GM10266 (cell line): ENCODE data around the gene PCSK9.

Source experiments
- DNase-seq: peaks from one replicate; pipeline ENCODE4 v3.0.0; 2012; ENCODE audit errors: extremely low spot score
- TF ChIP-seq, protein P1 (sequence below): IDR thresholded peaks from 2 replicates; pipeline ENCODE4 v1.5.1; 2012; ENCODE audit warnings: mild to moderate bottlenecking, low read depth; ENCODE audit not compliant: control insufficient read depth, insufficient read depth; ENCODE audit errors: missing control alignments

PCSK9 gene

DNA sequence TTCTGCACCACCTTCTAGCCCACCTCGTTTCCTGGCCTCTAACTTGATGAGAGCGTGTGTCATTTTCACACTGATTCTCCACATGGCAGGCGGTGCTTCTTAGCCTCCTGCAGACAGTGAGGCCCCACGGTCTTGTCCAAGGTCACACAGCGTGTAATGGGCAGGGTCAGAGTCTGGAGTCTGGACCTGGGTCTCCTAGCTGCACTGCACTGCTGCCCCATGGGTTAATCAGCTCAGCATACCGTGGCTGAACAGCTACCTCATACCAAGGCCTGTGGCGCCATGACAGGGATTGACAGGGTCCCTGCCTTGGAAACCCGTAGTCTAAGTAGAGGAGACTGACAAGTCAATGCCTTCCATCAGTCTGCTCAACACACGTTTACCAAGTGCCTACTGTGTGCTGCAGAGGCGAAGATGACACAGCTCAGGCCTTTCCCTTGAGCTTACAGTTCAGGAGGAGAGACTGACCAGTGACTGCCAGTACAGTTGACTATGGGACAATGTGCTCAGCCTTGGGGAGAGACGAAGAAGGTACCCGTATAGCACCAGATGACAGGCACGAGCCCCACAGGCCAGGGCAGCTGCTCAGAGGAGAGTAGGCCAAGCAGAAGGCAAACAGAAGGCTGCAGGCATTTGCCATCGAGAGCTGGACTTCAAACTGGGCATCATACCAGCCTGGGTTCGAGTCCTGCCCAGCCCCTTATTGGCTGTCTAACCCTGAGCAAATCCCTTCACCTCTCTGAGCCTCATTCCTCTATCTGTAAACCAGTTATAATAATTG lies 5.5 kb downstream of the PCSK9 start:
- TF ChIP-seq, protein P1, sequence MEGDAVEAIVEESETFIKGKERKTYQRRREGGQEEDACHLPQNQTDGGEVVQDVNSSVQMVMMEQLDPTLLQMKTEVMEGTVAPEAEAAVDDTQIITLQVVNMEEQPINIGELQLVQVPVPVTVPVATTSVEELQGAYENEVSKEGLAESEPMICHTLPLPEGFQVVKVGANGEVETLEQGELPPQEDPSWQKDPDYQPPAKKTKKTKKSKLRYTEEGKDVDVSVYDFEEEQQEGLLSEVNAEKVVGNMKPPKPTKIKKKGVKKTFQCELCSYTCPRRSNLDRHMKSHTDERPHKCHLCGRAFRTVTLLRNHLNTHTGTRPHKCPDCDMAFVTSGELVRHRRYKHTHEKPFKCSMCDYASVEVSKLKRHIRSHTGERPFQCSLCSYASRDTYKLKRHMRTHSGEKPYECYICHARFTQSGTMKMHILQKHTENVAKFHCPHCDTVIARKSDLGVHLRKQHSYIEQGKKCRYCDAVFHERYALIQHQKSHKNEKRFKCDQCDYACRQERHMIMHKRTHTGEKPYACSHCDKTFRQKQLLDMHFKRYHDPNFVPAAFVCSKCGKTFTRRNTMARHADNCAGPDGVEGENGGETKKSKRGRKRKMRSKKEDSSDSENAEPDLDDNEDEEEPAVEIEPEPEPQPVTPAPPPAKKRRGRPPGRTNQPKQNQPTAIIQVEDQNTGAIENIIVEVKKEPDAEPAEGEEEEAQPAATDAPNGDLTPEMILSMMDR: no peak
- DNase-seq: no peak

DNA sequence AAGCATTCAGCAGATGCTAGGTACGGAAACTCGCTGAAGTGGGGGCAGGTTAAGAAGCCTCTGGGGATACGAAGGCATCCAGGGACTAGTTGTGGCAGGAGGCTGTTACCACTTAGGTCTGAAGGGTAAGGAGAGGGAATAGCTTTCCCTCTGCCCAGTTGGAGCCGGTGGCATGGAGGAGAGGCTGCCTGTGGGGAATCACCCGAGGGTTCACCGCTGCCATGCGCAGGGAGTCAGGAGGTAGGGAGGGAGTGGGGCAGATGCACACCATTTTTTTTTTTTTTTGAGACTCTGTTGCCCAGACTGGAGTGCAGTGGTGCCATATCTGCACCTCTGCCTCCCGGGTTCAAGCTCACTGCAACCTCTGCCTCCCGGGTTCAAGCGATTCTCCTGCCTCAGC lies 6.1 kb downstream of the PCSK9 start:
- TF ChIP-seq, protein P1: no peak
- no peak for DNase-seq

DNA sequence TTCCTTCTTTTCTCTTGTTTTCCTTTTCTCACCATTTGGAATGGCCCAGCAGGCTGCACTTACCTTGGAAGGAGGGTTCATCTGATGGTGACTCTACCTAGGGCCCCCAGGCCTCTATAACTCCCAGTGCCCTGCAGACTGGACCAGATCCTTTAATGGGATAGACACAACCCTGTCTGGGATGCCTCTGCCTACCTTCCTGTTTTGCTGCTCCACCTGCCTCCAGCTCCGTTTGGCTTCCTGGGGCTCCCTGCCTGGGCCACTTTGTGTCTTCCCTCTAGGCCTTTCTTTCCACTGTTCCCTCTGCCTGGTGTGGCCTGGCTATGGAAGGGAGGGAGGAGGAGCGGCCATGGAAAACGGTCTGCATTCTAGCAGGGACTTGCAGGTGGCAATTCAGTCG lies 7.5 kb downstream of the PCSK9 start:
- TF ChIP-seq, protein P1: no peak

DNA sequence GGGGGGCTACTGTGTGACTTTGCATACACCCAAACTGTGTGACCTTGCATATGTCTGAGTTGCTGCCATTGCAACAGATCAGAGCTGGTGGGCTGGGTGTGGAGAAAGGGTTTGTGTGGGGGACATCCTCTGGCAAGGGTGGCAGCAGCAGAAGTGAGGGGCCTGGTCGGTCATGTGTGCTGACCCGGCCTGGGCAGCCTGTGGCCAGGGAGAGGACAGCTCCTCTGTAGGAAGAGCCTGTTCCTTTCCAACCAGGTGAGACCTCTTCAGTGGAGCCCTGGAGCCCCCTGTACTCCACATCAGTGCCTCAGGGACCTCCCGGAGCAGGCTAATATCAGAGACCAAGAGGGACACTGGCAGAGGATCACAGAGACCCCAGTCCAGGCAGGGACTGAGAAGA lies 8.3 kb downstream of the PCSK9 start:
- TF ChIP-seq, protein P1: no peak
- no peak for DNase-seq

More for the DNA sequence above, 7.5 kb downstream of the PCSK9 start:
- DNase-seq: no peak

DNA sequence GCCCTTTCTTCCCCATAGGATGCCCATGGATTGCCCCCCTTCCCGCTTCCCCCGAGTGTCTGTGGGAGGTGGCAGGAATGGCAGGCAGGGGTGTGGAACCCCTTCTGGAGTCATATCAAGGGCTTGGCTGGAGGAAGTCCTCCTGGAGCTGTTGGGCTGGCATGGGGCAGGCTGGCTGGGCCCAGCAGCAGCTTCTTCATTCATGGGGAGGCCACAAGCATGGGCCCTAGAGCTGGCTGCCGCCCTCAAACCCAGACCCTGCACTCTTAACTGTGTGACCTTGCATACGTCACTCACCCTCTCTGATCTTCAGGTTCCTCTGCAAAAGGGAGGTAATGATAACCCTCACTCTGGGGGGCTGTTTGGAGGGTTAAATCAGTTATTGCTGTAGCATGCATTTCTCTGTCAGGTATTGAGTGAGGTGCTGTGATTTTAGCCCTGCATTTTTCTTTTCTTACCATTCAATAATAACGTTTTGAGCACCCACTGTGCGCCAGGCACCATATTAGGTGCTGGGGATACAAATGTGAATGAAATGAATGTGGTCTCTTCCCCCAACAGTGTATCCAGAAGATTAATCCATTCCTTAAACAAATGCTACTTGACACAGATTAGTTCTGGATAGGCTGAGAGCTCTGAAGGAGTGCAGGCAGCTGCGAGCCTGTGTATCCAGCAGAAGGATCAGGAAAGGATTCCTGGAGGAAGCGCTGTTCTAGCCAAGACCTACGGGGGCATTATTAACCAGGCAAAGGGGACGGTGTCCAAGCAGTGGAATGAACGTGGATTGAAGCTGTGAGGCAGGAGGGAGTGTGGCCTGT lies 9.3 kb downstream of the PCSK9 start:
- DNase-seq: no peak
- TF ChIP-seq, protein P1: no peak

DNA sequence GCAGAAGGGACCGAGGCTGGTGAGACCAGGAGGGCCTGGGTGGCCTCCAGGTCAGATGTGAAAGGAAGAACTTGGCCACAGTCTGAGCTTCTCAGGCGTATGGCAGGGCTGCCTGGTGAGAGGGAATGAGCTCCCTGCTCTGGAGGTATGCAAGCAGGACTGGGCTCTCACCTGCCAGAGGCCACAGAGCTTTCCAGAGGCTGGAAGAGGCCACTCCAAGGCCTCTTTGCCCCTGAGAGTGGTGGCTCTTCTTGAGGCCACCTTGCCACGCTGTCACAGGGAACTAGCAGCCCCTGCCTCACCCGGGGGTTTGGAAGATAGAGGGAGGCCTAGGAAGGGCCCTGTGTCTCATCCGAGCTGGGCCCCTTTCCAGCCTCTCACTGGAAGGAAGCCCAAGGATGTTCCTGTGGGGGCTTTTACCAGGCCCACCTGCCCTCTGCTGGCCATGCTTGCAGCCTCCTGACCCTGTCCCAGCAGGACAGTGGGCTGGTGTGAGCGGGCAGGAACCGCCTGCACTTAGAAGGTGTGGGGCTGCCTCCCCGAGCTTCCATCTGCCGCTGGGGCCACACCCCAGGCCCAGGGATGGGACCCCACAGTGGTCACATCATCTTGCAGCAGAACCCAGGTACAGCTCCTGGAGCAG lies 10.0 kb downstream of the PCSK9 start:
- DNase-seq: no peak
- TF ChIP-seq, protein P1: no peak
